Measurements from ENCODE around the gene OSBPL2.

OSBPL2 gene

DNA sequence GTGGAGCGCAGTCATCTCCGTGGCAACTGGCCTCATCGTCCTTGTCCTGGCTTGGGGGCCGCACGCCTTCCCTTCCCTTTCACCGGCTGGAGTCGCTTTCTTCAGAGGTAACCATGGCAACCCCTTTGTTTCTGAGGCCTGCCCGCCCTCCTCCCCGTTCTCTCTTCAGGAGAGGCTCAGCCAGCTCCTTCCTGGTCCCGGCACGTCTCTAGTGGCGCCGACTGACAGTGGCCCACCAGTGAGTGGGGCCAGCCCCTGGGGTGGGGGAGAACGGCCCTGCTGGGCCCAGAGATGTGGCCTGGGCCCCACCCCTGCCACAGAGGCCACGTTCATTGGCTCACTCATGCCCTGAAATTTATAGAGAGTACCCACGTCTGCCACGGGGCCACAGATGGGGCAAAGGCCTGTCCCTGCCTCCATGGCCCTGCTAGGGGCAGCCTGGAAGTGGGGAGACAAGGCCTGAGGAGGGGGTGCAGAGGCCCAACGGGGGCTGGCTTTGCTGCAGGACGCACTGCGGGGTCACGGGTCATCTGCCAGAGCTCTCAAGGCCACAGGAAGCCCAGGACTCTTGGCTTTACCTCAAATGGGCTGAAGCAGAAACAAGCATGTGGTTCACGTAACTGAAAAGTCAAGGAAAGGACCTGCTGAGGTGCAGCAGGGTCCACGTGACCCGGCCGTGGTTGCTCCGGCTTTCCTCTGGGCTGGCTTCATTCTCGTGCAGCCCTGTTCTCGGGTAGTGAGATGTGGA is 1.4 kb upstream of the OSBPL2 start:
- DNase-seq: peak; percentile 7

DNA sequence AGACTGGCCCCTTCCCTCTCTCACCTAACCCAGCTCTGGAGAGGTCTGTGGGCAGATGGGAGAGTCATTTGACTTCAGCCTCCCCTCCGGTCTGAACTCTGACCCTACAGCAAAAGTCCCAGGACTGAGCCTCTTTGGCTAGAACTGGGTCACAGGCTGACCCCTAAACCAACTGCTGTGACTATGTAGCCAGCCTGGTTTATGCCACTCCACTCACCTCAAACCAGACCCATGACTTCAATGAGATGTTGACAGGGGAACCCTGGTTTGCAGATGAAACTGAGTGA is 864 bp upstream of the OSBPL2 start:
- no peak for DNase-seq

DNA sequence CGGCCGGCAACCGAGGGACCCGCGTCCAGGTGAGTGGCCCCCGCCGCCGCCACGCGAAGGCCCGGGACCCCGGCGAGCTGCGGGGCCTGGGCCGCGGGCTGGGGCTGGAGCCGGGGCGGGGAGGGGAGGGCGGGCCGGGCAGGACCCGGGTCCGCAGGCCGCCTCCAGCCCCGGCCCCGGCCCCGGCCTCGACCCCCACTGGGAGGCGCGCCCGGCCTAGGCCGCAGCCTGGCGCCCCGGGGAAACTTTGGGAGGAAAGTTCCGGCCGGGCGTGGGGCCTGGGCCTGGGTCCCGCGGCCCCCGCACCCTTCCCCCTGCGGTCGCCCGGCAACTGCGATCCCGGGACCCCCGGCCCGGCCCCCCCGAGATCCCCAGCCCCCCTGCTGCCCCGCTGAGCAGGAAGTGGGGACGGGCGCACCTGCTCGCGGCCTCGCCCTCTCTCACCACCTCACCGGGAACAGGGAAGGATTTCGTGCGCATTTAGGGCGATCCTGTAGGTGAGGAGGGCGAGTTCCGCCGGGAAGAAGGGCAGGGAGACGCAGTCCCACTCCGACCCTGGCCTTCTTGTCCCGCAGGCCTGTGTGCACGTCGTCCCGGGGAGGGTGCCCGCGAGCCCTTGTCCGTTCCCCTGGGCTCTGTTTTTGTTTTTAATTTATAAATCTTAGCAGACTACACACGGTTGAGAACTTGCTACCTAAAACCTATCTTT is 402 bp downstream of the OSBPL2 start:
- DNase-seq: peak; percentile 44

DNA sequence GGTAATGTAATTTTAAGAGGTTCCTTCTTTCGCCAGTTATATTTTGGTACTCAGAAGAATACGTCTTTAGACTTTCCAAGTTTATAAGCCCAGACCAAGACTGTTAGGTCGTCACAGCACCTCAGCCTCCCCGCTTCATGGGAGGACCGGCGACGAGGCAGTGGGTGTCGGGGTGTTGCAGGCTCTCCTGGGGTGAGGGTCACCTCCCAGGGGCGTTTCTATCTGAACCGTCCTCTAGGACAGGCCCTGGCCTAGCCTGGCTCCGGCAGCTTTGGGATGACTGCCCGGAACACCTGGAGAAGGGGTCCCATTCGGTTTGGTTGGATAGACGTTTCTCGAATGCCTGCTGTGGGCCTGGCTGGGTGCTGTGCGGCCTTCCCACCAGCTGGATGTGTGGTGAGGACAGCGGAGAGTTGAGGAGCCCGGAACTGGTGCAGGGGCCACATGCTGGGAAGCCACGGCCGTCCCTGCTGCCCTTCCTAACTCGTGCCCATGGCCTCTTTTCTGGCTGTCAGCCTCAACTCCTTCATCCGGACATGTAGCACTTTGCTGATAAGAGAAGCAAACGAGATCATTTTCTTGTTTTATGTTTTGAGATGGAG is 1.1 kb downstream of the OSBPL2 start:
- no peak for DNase-seq

DNA sequence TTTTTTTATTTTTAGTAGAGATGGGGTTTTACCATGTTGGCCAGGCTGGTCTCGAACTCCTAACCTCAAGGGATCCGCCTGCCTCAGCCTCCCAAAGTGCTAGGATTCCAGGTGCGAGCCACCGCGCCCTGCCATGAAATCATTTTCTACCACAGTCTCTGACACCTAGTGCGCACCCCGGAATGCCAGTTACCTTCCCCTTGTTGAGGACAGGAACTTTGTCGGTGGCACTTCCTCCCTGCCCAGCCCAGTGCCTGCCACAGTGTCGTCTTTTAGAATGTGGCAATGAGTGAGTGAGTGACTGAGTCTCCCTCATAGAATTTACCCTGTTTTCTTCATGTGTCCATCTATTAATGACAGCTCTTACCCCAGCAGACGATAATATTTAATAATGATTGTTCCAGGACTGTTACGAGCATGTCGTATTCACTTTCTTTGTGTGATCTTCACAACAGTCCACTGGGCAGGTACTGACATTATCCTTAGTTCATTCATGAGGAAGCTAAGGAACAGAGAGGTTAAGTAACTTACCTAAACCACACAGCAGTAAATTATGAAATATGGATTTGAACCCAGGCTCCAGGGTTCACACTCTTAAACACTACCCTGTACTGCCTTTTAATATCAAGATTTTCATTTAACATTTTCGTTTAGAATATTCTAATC is 1.8 kb downstream of the OSBPL2 start:
- DNase-seq: no peak

DNA sequence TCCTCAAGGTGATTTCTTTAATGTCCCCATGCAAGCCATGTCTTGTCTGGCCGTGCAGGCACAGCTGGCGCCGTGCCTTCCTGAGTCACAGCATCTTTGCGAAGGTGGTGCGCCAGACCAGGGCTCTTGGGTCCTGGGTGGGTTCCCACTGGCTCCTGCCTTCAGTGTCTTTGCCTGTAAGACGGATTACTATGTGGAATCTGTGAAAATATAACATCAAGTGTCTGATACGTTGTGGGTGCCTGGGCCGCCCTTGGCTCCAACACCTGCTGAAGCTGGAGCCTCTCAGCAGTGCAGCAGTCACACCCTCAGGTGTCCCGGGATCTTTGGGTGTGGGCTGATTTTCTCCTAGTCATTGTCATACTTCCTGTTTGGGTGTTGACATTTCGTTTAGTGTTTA is 3.2 kb downstream of the OSBPL2 start:
- DNase-seq: no peak

DNA sequence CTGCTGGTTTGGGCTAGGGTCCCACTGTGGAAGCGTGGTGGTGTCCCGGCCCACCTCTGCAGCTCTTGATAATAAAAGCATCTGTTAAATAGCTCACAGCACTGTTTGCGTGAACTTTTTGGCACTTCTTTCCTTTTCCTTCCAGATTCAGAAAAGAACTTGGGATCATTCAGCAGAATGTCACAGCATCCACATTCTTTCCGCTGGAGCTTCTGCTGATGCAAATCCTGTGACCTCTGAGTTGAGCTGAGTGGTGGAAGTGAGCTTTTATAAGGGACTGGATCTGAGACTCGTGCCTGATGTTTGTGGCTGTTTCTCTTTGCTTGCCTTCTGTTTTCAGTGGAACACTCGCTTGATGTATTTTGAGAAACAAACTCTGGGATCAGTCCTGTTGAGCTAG is 3.9 kb downstream of the OSBPL2 start:
- no peak for DNase-seq

DNA sequence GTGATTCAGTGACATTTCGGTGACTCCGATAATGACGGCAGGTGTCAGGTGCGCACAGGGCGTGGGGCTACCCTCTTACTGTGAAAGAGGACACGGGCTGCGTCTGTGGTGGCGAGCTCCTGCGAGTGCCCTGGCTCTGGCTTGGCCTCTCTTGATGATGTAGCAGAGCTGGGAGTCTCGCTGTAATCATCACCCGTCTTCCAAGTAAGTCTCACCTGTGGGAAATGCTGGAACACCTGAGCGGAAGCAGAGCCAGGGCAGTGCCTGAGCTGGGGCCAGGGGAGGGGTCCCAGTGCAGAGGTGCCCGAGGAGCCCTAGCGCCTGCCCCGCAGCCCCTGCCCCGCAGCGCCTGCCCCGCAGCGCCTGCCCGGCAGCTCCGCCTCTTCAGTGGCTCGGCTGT is 4.8 kb downstream of the OSBPL2 start:
- DNase-seq: no peak

DNA sequence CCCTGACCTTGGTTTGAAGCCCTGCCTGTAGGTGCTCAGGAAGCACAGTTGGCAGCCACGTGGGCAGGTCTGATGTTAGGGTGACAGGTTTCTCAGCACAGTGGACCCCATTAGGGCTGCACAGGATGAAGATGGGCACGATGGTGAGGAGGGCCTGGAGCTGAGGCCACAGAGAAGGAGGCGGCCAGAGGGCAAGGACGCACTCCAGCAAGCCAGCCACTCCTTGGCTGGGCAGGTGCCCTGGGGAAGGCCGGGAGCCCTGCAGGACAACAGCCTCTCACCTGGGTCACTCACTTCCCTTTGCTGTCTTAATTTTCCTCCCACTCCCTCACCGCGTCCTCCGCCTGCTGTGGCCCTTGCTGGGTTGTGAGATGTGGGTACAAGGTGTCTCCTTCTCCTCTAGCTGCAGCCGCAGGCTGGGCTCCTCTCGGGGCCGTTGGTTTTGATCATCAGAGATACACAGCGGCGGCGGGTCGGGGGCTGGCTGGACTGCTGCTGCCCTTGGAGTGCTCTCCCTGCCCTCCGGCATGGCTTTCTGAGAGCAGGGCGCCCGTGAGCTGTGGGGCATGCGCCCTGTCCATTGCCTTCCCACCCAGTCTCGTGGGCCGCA is 5.7 kb downstream of the OSBPL2 start:
- DNase-seq: no peak

DNA sequence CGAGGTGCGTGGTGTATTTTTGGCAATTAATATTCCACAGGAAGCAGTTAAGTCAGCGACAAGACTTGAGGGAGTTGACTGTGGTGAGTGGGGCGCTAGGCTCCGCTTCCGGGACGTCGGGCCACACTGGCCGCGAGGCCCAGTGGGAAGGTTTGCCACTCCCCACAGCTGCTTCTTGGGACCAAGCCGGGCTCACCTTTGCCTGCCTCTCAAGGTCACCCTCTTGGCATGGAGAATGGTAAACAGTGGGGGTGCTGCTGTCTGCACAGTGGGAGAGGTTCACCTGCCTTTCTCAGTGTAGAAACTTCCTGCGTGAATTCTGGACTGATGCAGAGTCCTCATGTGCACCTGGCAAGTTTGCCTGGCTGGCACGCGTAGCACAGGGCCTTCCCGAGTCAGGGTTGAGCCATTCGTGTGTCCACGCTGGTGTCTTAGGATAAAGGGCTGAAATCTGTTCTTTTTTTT is 6.4 kb downstream of the OSBPL2 start:
- peak; percentile 23 for DNase-seq

DNA sequence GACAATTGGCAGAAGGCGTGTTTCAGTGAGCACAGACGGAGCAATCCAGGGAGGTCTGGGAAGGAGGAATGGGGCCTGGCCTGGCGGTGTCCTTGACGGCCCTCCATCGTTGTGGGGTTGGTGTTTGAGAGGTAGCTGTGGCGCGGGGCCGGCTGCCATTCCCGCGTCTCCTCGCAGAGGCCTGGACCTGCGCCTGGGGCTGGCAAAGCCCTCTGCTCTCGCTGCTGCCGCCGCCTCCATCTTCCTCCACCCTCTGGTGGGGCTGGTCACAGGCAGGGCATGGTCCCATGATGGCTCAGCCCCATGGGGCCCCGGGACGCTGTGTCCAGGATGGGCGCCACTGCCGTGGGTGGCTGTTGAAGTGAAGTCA is 7.6 kb downstream of the OSBPL2 start:
- no peak for DNase-seq

DNA sequence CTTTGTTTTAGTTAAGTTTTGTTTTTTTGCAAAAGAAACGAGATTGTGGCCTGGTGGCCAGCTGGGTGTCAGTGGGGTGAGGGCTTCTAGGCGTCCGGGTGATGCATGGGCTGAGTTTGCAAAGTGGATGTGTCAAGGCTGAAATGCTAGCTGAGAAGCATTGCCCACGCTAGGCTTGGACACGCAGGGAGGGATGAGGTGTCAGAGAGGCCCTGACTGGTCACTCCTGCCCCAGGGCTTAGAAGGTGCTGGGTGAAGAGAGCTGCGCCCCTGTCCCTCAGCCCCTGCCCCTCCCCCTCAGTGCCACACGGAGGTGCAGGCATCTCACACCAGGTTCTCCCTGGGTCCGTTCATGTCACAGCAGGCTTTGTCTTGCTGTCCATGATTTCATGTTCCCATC is 8.1 kb downstream of the OSBPL2 start:
- no peak for DNase-seq

DNA sequence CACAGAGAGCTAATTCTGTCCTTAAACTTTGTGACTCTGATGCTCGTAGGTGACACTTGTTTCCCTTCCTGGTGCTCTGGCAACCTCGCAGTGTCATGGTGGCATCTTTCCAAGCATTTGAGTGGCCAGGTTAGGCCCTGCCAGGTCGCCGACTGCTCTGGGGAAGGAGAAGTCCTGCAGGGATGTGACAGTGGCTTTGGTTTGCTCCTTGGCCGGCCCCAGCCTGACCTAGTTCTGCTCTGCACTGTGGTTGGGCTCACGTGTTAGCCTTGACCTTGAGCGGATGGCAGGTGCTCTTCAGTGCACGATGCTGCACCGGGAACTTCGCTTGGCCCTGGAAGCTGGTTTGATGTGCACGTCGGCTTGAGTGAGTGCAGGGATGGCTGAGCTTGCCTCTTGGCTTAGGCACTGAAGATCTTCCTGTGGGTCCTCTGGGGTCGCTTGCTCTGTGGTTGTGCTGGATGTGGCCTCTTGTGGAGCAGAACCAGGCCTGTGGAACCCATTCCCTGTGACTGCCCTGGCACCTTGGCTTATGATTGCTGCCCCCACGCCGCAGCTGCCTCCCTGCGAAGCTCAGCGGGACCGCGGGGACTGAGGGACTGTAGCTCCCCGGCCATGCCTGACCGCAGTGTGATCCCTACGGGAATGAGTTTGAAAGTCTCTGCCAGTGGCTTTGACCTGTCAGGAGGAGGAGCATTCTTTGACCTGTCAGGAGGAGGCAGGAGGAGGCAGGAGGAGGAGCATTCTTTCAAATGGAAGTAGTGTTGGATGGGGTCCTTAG is 8.7 kb downstream of the OSBPL2 start:
- DNase-seq: no peak

DNA sequence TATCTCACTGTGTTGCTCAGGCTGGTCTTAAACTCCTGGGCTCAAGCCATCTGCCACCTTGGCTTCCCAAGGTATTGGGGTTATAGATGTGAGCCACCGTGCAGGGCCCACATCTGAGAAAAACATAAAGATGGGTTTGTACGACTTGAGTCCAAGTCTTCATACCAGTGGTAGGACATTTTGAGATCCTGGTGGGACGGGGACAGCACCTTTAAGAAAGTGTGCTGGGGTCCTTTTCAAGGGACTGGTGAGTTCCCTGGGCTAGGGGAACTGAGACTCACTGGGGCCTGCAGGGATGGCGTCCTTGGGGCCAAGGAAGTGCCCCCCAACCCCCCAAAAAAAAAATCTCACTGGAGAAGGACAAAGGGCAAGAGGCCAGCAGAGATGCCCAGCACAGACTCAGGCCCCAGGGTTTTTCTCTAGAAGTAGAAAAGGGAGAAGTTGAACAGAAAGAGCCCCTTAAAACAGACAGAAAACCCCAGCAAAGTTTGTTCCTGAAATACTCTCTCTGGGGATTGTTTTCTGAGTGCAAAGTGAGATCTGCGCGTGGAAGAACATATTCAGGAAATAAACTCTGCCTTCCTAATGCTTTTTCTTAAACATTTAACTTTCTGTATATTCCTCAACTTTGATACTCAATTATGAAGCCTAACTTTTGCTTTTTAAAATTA is 10.7 kb downstream of the OSBPL2 start:
- DNase-seq: no peak

DNA sequence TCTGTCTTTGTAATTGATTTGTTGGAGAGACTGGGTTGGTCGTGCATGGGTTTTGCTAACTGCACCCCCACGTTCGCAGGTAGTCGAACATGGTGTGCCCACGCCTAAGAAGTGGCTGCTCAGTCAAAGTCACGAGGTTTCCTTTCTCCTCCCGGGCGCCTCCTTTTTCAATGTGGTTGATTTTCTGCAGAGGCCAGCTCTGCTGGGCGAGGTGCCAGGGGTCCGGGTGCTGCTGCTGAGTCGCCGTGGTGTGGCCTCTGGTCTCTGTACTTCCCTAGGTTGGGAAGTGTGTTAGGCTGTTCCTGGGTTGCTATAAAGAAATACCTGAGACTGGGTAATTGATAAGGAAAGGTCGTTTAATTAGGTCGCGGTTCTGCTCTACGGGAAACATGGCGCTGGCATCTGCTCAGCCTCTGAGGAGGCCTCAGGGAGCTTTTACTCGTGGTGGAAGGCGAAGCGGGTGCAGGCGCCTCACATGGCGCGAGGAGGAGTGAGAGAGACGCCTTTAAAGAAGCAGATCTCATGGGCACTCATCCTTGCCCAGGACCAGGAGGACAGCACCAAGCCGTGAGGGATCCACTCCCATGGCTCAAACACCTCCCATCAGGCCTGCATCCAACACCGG is 14.1 kb downstream of the OSBPL2 start:
- DNase-seq: no peak

DNA sequence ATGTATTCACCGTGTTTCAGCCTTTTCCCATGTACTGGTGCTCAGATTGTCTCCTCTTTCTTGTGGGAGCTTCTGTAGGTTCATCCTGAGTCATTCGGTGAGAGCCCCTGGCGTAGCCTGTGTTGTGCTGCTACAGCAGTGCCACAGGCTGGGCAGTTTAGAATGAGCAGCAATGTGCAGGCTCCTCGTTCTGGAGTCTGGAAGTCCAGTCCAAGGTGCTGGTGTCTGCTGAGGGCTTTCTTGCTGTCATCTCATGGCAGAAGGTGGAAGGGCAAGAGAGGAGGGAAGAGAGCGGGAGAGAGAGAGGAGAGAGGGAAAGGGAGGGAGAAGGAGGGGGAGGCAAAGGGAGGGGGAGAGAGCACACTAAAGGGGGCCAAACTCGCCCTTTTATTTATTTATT is 15.1 kb downstream of the OSBPL2 start:
- DNase-seq: no peak

DNA sequence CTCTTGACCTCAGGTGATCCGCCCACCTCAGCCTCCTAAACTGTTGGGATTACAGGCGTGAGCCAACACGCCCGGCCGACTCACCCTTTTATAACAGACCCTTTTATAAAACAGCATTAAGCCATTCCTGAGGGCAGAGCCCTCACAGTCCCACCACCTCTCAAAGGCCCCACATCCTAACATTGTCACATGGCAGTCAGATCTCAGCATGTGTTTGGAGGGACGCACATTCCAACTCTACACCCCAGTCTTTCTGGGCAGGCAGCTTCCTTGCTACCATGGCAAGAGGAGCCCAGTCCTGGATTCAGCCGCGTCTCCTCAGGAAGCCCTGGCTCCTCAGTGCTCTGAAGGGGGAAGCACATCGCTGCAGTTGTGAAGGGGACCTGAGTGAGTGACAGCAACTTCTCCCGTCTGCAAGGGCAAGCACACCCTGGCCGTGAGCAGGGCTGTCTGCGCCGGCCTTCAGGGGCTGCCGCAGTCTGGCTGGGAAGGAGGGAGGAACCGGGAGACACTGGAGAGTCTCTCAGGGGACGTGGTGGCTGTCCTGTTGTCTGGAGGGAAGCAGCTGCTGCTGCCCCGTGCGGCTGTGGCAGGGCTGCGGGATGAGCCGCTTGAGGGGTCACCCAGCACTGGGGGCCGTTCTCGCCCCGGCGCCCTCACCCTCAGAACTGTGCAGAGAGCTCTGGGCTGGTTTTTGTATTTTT is 15.9 kb downstream of the OSBPL2 start:
- no peak for DNase-seq

DNA sequence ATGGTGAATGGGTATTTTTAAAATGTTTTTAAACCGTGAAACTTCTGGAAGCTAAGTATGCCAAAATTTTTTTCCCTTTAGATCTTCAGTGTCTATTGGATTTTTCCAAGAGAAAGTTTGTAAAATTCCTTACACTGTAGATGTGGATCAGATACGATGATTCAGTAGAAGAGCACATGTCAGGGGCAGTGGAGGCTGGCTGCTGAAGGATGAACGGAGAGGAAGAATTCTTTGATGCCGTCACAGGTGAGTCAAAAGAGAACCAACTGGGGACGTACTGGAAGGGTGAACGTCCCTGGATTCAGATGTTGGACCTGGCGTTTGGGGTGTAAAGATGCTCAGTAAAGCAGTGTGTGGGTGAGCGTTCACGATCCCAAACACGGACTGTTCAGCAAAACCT is 17.7 kb downstream of the OSBPL2 start:
- no peak for DNase-seq

DNA sequence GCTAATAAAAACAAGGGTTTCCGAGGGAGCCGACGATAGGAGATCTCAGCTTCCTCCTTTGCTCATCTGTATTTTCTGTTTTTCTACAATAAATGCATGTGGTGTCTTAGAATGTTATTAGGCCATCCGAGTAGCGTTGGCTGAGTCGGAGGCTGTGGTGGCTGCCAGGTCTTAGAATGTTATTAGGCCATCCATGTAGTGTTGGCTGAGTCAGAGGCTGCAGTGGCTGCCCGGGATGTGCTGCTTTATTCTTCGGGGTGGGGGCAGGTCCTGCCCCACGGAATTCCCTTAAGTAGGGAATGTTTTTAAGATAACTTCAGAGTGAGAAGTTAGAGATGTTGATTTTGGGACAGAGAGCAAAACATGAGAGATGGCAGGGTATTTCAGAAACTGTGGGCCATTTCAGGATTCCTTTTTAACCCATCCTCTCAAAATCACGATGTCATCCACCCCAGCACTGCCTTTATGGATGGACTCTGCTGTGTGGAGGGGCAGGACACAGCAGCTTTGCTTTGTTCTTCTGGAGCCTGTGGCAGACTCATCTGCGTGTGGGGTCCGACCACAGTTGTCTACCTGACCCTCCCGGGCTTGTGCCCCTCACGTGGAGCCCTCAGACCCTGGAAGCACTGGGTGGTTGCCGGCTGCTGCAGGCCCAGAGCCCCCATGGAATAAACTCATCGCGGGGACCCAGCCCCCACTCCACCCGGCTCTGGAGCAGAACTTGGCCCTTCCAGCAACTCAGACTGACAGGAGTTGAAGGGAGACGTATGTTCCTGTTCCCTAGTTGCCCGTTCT is 20.4 kb downstream of the OSBPL2 start:
- no peak for DNase-seq

DNA sequence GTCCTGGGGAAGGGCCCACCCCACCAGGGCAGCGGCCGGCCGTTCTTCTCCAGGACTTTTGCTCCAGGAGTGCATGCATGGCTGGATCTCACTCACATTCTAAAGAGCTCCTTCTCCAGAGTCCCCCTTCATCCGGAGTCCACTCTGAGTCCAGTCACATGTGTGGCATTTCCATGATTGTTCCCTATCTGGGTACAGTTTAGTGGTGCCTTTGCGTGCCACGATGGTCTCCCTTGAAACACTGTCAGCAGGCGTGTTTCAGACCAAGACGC is 20.9 kb downstream of the OSBPL2 start:
- no peak for DNase-seq

Measured in NCI-H69 (cell line).